OCI-LY1 (cell line): Measurements from ENCODE around the gene ZNF480.
"Not testable (repeated sequence)": the region's sequence is repeated elsewhere in the genome, so short reads cannot be mapped to it uniquely, and the experiment has no call there.

Experiments
- H2AFZ ChIP-seq: fragments of 200-600 bp; sonication (generic), shearing (Covaris generic); 2 replicates; pipeline ENCODE4 v1.6.0; 2014; ENCODE audit warnings: antibody characterized with exemption, mild to moderate bottlenecking, low read length
- H3F3A ChIP-seq: fragments of 200-600 bp; sonication (generic), shearing (Covaris generic); 2 replicates; pipeline ENCODE4 v1.6.0; 2014; ENCODE audit warnings: mild to moderate bottlenecking, antibody characterized with exemption, low read length, moderate library complexity; ENCODE audit not compliant: insufficient read depth
- H3K27ac ChIP-seq: fragments of 200-600 bp; sonication (generic); 2 replicates; pipeline ENCODE4 v1.5.1; 2014; ENCODE audit warnings: low read length, mixed run types, mild to moderate bottlenecking, low read depth; ENCODE audit not compliant: poor library complexity, severe bottlenecking
- H3K27me3 ChIP-seq: fragments of 200-600 bp; sonication (generic); 2 replicates; pipeline ENCODE4 v1.6.0; 2014; ENCODE audit warnings: antibody characterized with exemption, mild to moderate bottlenecking, low read length, moderate library complexity; ENCODE audit not compliant: insufficient read depth
- H3K36me3 ChIP-seq: fragments of 200-600 bp; sonication (generic); 2 replicates; pipeline ENCODE4 v1.6.1; 2014; ENCODE audit warnings: mild to moderate bottlenecking, antibody characterized with exemption, low read length, moderate library complexity, mixed read lengths; ENCODE audit not compliant: insufficient read depth
- H3K4me1 ChIP-seq: fragments of 200-600 bp; sonication (generic); 2 replicates; pipeline ENCODE4 v1.5.1; 2014; ENCODE audit warnings: mild to moderate bottlenecking, low read length, moderate library complexity; ENCODE audit not compliant: insufficient read depth, severe bottlenecking
- H3K4me2 ChIP-seq: fragments of 200-600 bp; sonication (generic), shearing (Covaris generic); 2 replicates; pipeline ENCODE4 v1.6.1; 2014; ENCODE audit warnings: low read length
- H3K4me3 ChIP-seq: fragments of 200-600 bp; sonication (generic); 2 replicates; pipeline ENCODE4 v1.5.1; 2014; ENCODE audit warnings: low read length, low read depth, mild to moderate bottlenecking, mixed read lengths; ENCODE audit not compliant: poor library complexity, severe bottlenecking
- H3K79me2 ChIP-seq: fragments of 200-600 bp; shearing (Covaris generic); 2 replicates; pipeline ENCODE4 v1.6.1; 2016; ENCODE audit warnings: mixed run types, low read length, mixed read lengths; ENCODE audit not compliant: insufficient read depth
- H3K9ac ChIP-seq: fragments of 200-600 bp; sonication (generic), shearing (Covaris generic); 2 replicates; pipeline ENCODE4 v1.6.1; 2014; ENCODE audit warnings: mild to moderate bottlenecking, low read length, mixed read lengths
- H3K9me2 ChIP-seq: fragments of 200-600 bp; sonication (generic), shearing (Covaris generic); 2 replicates; pipeline ENCODE4 v1.6.1; 2014; ENCODE audit warnings: low read depth, mild to moderate bottlenecking, low read length, mixed read lengths
- H3K9me3 ChIP-seq: fragments of 200-600 bp; shearing (Covaris generic); 2 replicates; pipeline ENCODE4 v1.6.1; 2014; ENCODE audit warnings: low read length, mixed read lengths
- H4K20me1 ChIP-seq: fragments of 200-600 bp; sonication (generic), shearing (Covaris generic); 2 replicates; pipeline ENCODE4 v1.6.0; 2016; ENCODE audit warnings: mild to moderate bottlenecking, low read length; ENCODE audit not compliant: insufficient read depth
- EZH2 ChIP-seq: fragments of 200-600 bp; sonication (generic), shearing (Covaris generic); IDR thresholded peaks from 2 replicates; pipeline ENCODE4 v1.8.0; 2017; ENCODE audit warnings: borderline replicate concordance, mixed run types, mild to moderate bottlenecking, antibody characterized with exemption, low read length, moderate library complexity, mixed read lengths
- TF ChIP-seq, protein P1 (sequence below): fragments of 200-600 bp; sonication (generic), shearing (Covaris generic); IDR thresholded peaks from 2 replicates; pipeline ENCODE4 v1.5.1; 2017; ENCODE audit warnings: mild to moderate bottlenecking, antibody characterized with exemption, low read length, moderate library complexity, mixed read lengths

The ZNF480 gene

DNA sequence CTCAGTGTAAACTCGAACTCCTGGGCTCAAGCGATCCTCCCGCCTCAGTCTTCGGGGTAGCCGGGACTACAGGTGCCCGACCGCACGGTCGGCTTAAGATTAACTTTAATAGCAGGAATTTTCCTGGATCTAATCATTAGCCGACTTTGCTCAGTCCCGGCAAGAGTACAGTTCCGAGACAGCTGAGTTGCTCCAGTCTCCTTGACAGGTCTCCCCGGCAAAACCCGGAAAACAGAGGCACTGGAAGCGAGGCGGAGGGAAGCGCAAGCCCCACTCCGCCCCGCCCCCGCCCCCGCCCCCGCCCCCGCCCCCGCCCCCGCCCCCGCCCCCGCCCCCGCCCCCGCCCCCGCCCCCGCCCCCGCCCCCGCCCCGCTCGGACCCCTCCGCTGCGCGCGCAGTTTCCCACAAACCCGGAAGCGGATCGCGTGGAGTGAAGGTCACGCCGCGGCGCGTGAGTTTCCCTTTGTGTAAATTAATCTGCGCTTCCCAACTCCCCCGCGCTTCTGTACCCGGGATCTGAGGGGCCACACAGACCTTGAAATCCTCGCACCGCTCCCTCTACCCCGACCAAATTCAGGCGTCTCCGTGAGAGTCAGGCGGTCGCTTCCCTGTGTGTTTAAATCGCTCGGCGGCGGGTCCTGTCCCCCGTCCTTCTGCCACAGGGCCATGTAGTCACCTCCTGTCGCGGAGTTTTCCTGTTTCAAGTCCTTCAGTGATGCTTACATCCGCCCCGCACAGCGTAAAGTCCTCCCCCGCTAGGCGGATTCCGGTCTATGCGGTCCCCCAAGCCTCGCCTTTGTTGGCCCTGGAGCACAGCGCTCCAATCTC lies at the start of gene ZNF480:
Gene ZNF480 (plus strand): TSS at position 397 of the 828 bp plus-strand sequence. CDS start 3,244 bp downstream, outside the sequence.
- Histone ChIP-seq H3F3A (no peaks in the 10 kb centered on the region), H3K79me2 (peaks cover 6% of the 10 kb centered on the region; the same call in 1 of the 2 replicates), H3K9ac (peak within 1 kb of the TSS; percentile 100), H3K36me3 (peaks cover 42% of the 10 kb centered on the region), H3K27ac (peak within 1 kb of the TSS; percentile 79), H3K4me2 (peak within 1 kb of the TSS; percentile 92), H4K20me1 (no peaks in the 10 kb centered on the region), H3K4me1 (peaks cover 14% of the 10 kb centered on the region), H3K4me3 (peak within 1 kb of the TSS; percentile 99), H3K27me3 (no peaks in the 10 kb centered on the region), H3K9me3 (peaks cover 17% of the 10 kb centered on the region), H3K9me2 (no peaks in the 10 kb centered on the region), H2AFZ (no peak within 1 kb of the TSS)
- no peak for TF ChIP-seq EZH2
- TF ChIP-seq, protein P1, sequence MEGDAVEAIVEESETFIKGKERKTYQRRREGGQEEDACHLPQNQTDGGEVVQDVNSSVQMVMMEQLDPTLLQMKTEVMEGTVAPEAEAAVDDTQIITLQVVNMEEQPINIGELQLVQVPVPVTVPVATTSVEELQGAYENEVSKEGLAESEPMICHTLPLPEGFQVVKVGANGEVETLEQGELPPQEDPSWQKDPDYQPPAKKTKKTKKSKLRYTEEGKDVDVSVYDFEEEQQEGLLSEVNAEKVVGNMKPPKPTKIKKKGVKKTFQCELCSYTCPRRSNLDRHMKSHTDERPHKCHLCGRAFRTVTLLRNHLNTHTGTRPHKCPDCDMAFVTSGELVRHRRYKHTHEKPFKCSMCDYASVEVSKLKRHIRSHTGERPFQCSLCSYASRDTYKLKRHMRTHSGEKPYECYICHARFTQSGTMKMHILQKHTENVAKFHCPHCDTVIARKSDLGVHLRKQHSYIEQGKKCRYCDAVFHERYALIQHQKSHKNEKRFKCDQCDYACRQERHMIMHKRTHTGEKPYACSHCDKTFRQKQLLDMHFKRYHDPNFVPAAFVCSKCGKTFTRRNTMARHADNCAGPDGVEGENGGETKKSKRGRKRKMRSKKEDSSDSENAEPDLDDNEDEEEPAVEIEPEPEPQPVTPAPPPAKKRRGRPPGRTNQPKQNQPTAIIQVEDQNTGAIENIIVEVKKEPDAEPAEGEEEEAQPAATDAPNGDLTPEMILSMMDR, result 0 out of 2 replicates have a peak, but pooled peaks have one; percentile 12

DNA sequence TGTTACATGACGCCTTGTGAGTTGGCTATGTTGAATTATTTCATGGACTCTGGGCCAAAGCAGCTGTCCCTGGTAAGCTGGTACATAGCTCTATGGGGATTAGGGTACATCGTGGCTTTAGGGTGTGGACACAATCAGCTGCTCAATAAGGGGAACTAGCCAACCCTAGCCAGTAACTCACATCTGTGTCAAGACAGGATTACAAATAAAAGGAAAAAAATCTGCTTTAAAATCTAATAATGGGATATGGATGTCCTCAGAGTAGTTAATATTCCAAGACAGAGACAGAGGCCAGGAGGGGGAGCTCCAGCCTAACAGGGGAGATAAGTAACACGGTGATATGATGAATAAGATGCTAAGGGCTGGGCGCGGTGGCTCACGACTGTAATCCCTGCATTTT lies 48.7 kb upstream of the ZNF480 start:
- Histone ChIP-seq H3K36me3 (no peaks in the 10 kb centered on the region), H3K79me2 (no peaks in the 10 kb centered on the region), H3K4me2 (no peak overlapping the region), H4K20me1 (no peaks in the 10 kb centered on the region), H3K27ac (no peak overlapping the region), H3K4me1 (no peaks in the 10 kb centered on the region), H3F3A (no peaks in the 10 kb centered on the region), H3K9me3 (no peaks in the 10 kb centered on the region), H3K9ac (no peak overlapping the region), H3K9me2 (no peaks in the 10 kb centered on the region), H2AFZ (no peak overlapping the region), H3K4me3 (no peak overlapping the region), H3K27me3 (no peaks in the 10 kb centered on the region)
- TF ChIP-seq, protein P1, result peak; percentile 63
- TF ChIP-seq EZH2, result no peak

DNA sequence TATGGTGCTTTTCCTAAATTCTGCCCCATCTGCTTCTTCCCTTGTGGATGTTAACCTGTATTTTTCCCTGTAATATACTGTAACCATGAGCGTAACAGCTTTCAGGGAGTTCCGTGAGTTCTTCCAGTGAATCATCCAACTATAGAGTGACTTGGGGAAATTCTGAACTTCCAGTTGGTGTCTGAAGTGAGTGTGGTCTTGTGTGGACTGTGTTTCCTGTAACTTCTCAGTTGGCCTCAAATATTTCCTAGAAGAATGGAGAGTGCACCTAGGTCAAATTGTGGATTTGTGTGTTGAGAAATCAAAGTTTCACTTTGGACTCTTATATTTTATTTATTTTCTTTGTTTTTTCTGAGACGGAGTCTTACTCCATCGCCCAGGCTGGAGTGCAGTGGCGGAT lies 38.5 kb upstream of the ZNF480 start:
- Histone ChIP-seq H3K9ac (no peak overlapping the region), H3K36me3 (no peaks in the 10 kb centered on the region), H4K20me1 (no peaks in the 10 kb centered on the region), H3K27me3 (no peaks in the 10 kb centered on the region), H3K79me2 (no peaks in the 10 kb centered on the region), H3K9me2 (no peaks in the 10 kb centered on the region), H3K9me3 (peaks cover 3% of the 10 kb centered on the region; the same call in 1 of the 2 replicates), H3F3A (no peaks in the 10 kb centered on the region), H3K4me2 (no peak overlapping the region), H3K4me1 (no peaks in the 10 kb centered on the region), H3K4me3 (no peak overlapping the region), H2AFZ (no peak overlapping the region), H3K27ac (no peak overlapping the region)
- no peak for TF ChIP-seq EZH2
- TF ChIP-seq, protein P1, result no peak

DNA sequence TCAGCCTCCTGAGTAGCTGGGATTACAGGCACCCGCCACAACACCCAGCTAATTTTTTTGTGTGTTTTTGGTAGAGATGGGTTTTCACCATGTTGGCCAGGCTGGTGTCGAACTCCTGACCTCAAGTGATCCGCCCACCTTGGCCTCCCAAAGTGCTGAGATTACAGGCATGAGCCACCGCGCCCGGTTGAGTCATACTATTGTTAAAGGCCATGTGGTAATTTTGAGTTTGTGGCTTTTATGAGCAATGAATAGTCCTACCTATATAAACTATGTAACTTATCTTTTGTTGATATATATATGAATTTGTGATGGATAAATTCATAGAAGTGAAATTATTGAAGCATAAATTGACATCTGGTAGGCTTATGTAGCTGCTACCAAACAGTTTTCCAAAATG lies 31.4 kb upstream of the ZNF480 start:
- not testable (repeated sequence) for H3K79me2 ChIP-seq, H3K4me2 ChIP-seq, H3K9ac ChIP-seq, H3F3A ChIP-seq, H3K9me2 ChIP-seq, H3K4me3 ChIP-seq, H3K27ac ChIP-seq, H2AFZ ChIP-seq, H3K36me3 ChIP-seq, H3K27me3 ChIP-seq, H4K20me1 ChIP-seq, H3K4me1 ChIP-seq
- H3K9me3 ChIP-seq, result peaks cover 11% of the 10 kb centered on the region; the same call in 1 of the 2 replicates
